Measurements from ENCODE around the gene CNKSR3. TPM values are rescaled to one million over a fixed set of nuclear protein-coding genes. Genes with fewer than 3 reads are reported as not detected.

The CNKSR3 gene
- polyA plus RNA-seq, 1 experiment = 5.2 TPM

DNA sequence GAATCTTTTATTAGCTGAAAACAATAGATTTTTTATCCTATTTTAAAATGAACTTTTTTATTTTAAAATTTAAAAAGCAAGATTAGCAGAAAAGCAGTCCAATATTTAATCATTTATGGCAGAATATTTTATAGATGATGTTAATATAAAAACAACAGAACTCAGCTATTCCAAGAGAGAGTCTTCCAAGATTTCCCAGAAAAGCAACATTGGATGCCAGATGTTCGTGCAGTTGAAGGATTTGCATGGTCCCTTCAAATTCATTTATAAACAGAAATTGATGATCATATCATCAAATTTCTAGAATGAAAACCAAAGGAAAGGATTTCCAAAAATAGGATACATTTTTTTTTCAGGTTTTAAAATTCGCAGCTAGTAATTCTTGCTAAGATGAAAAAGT lies 25.4 kb upstream of the CNKSR3 start:
- H3K27me3 ChIP-seq (ENCODE audit: control insufficient read depth, insufficient read depth, low read length) = no peaks in the 10 kb centered on the region
- no peak overlapping the region for H3K4me3 ChIP-seq (ENCODE audit: low read depth, low read length)
- CTCF ChIA-PET = interaction anchor here (1.3 kb wide), 1 partner anchor 19 kb away, joined by 4 read pairs; no protein-coding TSS in a partner anchor
- H3K36me3 ChIP-seq (ENCODE audit: control insufficient read depth, insufficient read depth, low read length) = no peaks in the 10 kb centered on the region
- DNase-seq (ENCODE audit: low read depth) = no peak
- POLR2A ChIA-PET = interaction anchor here (0.7 kb wide), 1 partner anchor 17 kb away, joined by 5 read pairs; no protein-coding TSS in a partner anchor
- no peak for TF ChIP-seq CTCF (IDR thresholded peaks at IDR 0.05; ENCODE audit: insufficient read depth, low read depth, low read length)

- TF ChIP-seq CTCF (IDR thresholded peaks at IDR 0.05; ENCODE audit: insufficient read depth, low read depth, low read length) = no peak
- DNase-seq (ENCODE audit: low read depth) = no peak
- Histone ChIP-seq H3K36me3 (ENCODE audit: control insufficient read depth, insufficient read depth, low read length) (no peaks in the 10 kb centered on the region), H3K4me3 (ENCODE audit: low read depth, low read length) (no peak overlapping the region), H3K27me3 (ENCODE audit: control insufficient read depth, insufficient read depth, low read length) (no peaks in the 10 kb centered on the region)
- CTCF ChIA-PET = interaction anchor here (1.3 kb wide), 1 partner anchor 20 kb away, joined by 4 read pairs; no protein-coding TSS in a partner anchor
- POLR2A ChIA-PET = no interaction called here
Observed at GRCh38 chr6:154535147-154535546, 24.7 kb upstream of the CNKSR3 start.

DNA sequence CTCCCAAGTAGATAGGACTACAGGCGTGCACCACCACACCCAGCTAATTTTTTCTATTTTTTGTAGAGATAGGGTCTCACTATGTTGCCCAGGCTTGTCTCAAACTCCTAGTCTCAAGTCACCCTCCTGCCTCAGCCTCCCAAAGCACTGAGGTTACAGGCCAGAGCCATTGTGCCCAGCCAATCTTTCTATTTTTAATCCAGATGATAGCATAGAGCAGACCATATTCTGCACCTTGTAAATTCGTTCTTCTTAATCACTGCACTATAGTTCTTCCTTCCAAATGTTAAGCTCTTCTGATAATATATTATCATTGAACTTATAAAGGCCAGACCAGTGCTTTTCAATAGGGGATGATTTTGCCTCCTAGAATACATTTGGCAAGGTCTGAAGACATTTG lies 24.0 kb upstream of the CNKSR3 start:
- Histone ChIP-seq H3K4me3 (ENCODE audit: low read depth, low read length) (no peak overlapping the region), H3K36me3 (ENCODE audit: control insufficient read depth, insufficient read depth, low read length) (no peaks in the 10 kb centered on the region), H3K27me3 (ENCODE audit: control insufficient read depth, insufficient read depth, low read length) (no peaks in the 10 kb centered on the region)
- no peak for DNase-seq (ENCODE audit: low read depth)
- ChIA-PET POLR2A (no interaction called here), CTCF (no interaction called here)
- TF ChIP-seq CTCF (IDR thresholded peaks at IDR 0.05; ENCODE audit: insufficient read depth, low read depth, low read length) = no peak

DNA sequence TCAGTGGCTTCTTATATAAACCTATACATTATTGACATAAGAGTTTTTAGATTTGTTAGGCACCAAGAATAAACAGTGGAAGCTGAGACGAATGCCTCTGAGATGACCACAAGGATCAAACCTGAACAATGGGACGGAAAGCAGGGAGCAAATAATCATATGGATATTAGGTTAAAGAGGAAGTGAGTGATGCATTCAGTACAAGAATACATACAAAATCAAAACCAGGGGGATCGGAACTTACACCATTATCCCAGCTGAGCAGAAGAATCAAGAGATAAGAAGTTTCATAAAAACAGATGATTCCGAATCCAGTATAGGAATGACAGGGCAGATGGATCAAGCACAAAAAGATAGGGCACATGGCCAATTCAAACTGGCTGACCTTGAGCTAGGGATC lies 21.9 kb upstream of the CNKSR3 start:
- H3K36me3 ChIP-seq (ENCODE audit: control insufficient read depth, insufficient read depth, low read length) = no peaks in the 10 kb centered on the region
- no peaks in the 10 kb centered on the region for H3K27me3 ChIP-seq (ENCODE audit: control insufficient read depth, insufficient read depth, low read length)
- CTCF ChIA-PET = interaction anchor here (1.4 kb wide), 1 partner anchor 11 kb away, joined by 7 read pairs; no protein-coding TSS in a partner anchor
- DNase-seq (ENCODE audit: low read depth) = no peak
- no peak for TF ChIP-seq CTCF (IDR thresholded peaks at IDR 0.05; ENCODE audit: insufficient read depth, low read depth, low read length)
- no peak overlapping the region for H3K4me3 ChIP-seq (ENCODE audit: low read depth, low read length)
- POLR2A ChIA-PET = no interaction called here

DNA sequence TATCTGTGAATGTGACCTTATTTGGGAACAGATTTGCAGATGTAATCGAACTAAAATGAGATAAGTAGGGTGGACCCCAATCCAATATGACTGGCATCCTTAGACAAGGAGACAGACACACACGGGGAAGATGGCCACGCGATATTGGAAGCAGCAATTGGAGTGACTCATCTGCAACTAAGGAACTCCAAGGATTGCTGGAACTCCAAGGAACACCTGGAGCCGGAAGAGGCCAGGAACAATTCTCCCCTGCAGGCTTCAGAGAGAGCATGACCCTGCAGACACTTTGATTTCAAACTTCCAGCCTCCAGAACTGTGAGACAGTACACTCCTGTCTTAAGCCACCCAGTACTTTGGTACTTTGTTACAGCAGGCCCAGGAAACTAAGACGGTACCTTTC lies 19.5 kb upstream of the CNKSR3 start:
- H3K36me3 ChIP-seq (ENCODE audit: control insufficient read depth, insufficient read depth, low read length) = no peaks in the 10 kb centered on the region
- TF ChIP-seq CTCF (IDR thresholded peaks at IDR 0.05; ENCODE audit: insufficient read depth, low read depth, low read length) = no peak
- no peak overlapping the region for H3K4me3 ChIP-seq (ENCODE audit: low read depth, low read length)
- POLR2A ChIA-PET = no interaction called here
- CTCF ChIA-PET = no interaction called here
- H3K27me3 ChIP-seq (ENCODE audit: control insufficient read depth, insufficient read depth, low read length) = no peaks in the 10 kb centered on the region
- no peak for DNase-seq (ENCODE audit: low read depth)

Data from BJ (cell line).